KMS-11 (cell line): Measurements from ENCODE around the gene FOXL2.

ENCODE experiments used
- H2AFZ ChIP-seq: fragments of 200-600 bp; sonication (generic); 2 replicates; pipeline ENCODE4 v1.6.1; 2016; ENCODE audit warnings: antibody characterized with exemption, mixed run types, low read depth
- H3K27ac ChIP-seq: fragments of 200-600 bp; sonication (generic); 2 replicates; pipeline ENCODE4 v1.6.1; 2016; ENCODE audit warnings: mild to moderate bottlenecking, mixed run types
- H3K27me3 ChIP-seq: fragments of 200-600 bp; sonication (generic); 2 replicates; pipeline ENCODE4 v1.6.1; 2017; ENCODE audit warnings: mild to moderate bottlenecking, low read depth, mixed run types, moderate library complexity; ENCODE audit not compliant: insufficient read depth
- H3K36me3 ChIP-seq: fragments of 200-600 bp; sonication (generic); 2 replicates; pipeline ENCODE4 v1.6.1; 2017; ENCODE audit warnings: mild to moderate bottlenecking, mixed run types; ENCODE audit not compliant: insufficient read depth
- H3K4me1 ChIP-seq: fragments of 200-600 bp; sonication (generic); 2 replicates; pipeline ENCODE4 v1.6.1; 2016; ENCODE audit warnings: mild to moderate bottlenecking, low read depth, mixed run types; ENCODE audit not compliant: poor library complexity, severe bottlenecking
- H3K4me2 ChIP-seq: fragments of 200-600 bp; sonication (generic); 2 replicates; pipeline ENCODE4 v1.7.0; 2016; ENCODE audit warnings: mild to moderate bottlenecking, mixed run types
- H3K4me3 ChIP-seq: fragments of 200-600 bp; sonication (generic); IDR thresholded peaks from 2 replicates; pipeline ENCODE4 v1.6.1; 2017; ENCODE audit warnings: low read depth, low read length, mixed read lengths; ENCODE audit not compliant: insufficient read depth
- H3K79me2 ChIP-seq: fragments of 200-600 bp; sonication (generic); 2 replicates; pipeline ENCODE4 v1.6.1; 2016; ENCODE audit warnings: low read depth, mixed run types; ENCODE audit not compliant: insufficient read depth
- H3K9ac ChIP-seq: fragments of 200-600 bp; sonication (generic); 2 replicates; pipeline ENCODE4 v1.6.1; 2016; ENCODE audit warnings: mild to moderate bottlenecking, mixed run types
- H4K20me1 ChIP-seq: fragments of 200-600 bp; sonication (generic); 2 replicates; pipeline ENCODE4 v1.6.1; 2016; ENCODE audit warnings: mild to moderate bottlenecking, mixed run types; ENCODE audit not compliant: insufficient read depth
- TF ChIP-seq, protein P1 (sequence below): fragments of 200-600 bp; sonication (generic); conservative IDR thresholded peaks from 2 replicates; pipeline ENCODE4 v1.6.1; 2017; ENCODE audit warnings: low read depth, mild to moderate bottlenecking, antibody characterized with exemption, low read length, moderate library complexity, mixed read lengths

The FOXL2 gene

DNA sequence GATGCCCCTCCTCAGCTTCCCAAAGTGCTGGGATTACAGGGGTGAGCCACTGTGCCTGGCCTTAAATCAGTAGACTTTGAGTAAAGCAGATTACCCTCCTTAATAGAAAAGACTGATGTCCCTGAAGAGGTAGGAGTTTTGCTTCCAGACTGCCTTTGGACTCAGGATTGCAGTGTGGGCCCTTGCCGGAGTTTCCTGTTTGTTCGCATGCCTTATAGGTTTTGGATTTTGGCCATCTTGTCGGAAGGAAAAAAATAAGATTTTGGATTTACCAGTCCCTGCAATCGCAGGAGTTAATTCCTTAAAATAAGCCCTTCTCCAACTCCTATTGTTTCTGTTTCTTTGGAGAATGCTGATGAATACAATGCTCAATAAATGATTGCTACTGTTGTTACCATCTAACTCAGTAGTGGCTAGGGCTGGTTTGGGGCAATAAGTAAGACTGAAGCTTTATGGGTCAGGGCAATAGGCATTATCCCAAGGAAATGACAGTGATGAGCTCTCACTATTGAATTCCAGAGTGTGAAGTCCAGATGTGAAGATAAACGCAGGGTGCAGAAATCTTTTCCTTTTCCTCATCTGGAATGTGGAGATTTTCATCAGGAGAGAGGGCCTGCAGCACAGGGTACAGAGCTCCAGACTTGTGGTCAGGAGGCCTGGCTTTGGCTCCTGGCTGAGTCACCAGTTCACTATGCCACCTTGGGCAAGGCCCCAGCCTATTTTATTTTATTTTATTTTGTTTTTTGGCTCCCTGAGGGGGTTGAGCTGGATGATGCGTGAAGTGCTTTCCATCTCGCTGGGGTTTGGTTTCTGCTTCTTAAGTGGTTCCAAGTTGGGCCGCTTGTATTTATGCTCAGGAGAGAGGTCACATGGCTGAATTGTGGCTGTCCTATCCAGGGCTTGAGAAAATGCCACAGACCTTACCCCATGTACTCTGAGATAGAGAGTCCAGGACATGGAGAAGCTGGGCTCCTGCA lies 25.3 kb downstream of the FOXL2 start:
- Histone ChIP-seq H3K9ac (no peak overlapping the region), H3K4me1 (peaks cover 5% of the 10 kb centered on the region)

GRCh38 chr3:138919325-138919724 lies 27.6 kb downstream of the FOXL2 start:
- H3K9ac ChIP-seq = no peak overlapping the region
- no peak overlapping the region for H3K27ac ChIP-seq
- no peak overlapping the region for H3K4me3 ChIP-seq
- peaks cover 10% of the 10 kb centered on the region for H3K4me1 ChIP-seq
- no peak overlapping the region for H3K4me2 ChIP-seq
- H3K36me3 ChIP-seq = no peaks in the 10 kb centered on the region
- H3K27me3 ChIP-seq = no peaks in the 10 kb centered on the region
- no peaks in the 10 kb centered on the region for H4K20me1 ChIP-seq
- H2AFZ ChIP-seq = no peak overlapping the region
- TF ChIP-seq, protein P1, sequence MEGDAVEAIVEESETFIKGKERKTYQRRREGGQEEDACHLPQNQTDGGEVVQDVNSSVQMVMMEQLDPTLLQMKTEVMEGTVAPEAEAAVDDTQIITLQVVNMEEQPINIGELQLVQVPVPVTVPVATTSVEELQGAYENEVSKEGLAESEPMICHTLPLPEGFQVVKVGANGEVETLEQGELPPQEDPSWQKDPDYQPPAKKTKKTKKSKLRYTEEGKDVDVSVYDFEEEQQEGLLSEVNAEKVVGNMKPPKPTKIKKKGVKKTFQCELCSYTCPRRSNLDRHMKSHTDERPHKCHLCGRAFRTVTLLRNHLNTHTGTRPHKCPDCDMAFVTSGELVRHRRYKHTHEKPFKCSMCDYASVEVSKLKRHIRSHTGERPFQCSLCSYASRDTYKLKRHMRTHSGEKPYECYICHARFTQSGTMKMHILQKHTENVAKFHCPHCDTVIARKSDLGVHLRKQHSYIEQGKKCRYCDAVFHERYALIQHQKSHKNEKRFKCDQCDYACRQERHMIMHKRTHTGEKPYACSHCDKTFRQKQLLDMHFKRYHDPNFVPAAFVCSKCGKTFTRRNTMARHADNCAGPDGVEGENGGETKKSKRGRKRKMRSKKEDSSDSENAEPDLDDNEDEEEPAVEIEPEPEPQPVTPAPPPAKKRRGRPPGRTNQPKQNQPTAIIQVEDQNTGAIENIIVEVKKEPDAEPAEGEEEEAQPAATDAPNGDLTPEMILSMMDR = no peak
- H3K79me2 ChIP-seq = no peaks in the 10 kb centered on the region

More for the DNA sequence above, 25.3 kb downstream of the FOXL2 start:
- Histone ChIP-seq H3K4me3 (no peak overlapping the region), H3K36me3 (no peaks in the 10 kb centered on the region), H3K27me3 (no peaks in the 10 kb centered on the region), H3K4me2 (no peak overlapping the region), H3K27ac (no peak overlapping the region), H3K79me2 (no peaks in the 10 kb centered on the region), H2AFZ (no peak overlapping the region), H4K20me1 (no peaks in the 10 kb centered on the region)
- TF ChIP-seq, protein P1 = no peak

DNA sequence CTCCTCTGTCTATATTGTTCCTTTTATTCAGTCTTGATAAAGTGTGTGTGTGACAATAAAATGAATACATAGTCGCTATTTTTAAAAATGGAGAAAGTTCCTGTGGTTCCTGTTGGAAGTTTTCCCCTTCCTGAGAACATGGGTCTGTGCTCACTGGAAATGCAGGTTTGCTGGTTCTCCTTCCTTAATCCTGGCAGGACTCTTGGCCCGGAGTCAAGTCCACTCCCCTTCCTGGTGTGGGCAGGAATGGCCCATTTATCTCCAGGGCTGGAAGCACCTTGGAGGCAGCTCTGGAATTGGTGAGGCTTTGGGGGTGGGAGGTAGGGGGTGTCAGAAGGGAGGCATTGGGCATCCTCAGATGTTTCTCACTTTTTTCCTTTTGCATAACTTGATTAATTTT lies 30.1 kb downstream of the FOXL2 start:
- H3K4me3 ChIP-seq = no peak overlapping the region
- no peaks in the 10 kb centered on the region for H4K20me1 ChIP-seq
- H3K79me2 ChIP-seq = no peaks in the 10 kb centered on the region
- peaks cover 6% of the 10 kb centered on the region for H3K4me1 ChIP-seq
- TF ChIP-seq, protein P1 = no peak
- no peak overlapping the region for H3K4me2 ChIP-seq
- H3K27me3 ChIP-seq = no peaks in the 10 kb centered on the region
- H2AFZ ChIP-seq = no peak overlapping the region
- no peak overlapping the region for H3K27ac ChIP-seq
- no peaks in the 10 kb centered on the region for H3K36me3 ChIP-seq
- no peak overlapping the region for H3K9ac ChIP-seq

DNA sequence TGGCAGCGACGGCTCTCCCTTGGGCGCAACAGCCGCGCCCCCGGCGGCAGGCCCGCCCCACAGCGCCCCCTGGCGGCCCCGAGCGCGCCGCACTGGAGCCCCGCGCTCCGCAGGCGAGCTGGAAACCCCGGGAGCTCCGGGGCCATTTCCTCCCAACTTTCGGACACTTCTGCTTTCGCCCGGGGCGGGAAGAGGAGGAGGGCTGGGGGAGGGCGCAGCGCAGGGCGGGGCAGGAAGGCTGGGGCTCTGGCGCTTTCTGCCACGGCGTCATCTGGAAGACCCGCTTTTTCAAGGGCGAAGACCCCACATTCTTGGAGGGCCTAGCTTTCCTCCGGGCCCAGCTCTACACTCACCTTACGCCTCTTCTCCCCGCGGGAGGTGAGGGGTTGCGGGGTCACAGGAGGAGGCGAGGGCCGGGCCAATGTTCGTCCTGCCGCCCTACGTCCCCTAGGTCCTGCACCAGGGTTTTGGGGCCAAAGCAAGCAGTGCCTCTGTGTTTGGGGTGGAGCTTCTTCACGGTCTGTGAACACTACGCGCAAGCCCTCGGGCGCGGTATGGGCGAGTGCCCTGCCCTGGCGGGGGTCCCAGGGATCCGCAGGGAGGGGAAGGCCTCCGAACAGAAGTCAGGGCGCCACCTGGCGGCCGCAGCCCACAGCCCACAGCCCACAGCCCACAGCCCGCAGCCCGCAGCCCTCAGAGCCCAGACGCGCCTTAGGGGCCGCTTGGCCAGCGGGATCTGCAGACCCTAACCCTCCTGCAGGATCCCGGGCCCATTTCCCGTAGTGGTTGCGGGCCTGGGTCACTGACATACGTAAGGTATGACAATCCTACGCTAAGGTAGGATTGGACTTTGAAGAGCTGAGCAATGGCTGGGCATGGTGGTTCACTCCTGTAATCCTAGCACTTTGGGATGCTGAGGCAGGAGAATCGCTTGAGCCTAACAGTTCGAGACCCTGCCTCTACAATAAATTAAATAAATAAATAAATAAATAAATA lies 31.1 kb downstream of the FOXL2 start:
- H3K79me2 ChIP-seq = no peaks in the 10 kb centered on the region
- TF ChIP-seq, protein P1 = peak; percentile 86
- H3K4me2 ChIP-seq = peak overlapping the region; percentile 89
- H4K20me1 ChIP-seq = no peaks in the 10 kb centered on the region
- no peaks in the 10 kb centered on the region for H3K36me3 ChIP-seq
- H3K4me1 ChIP-seq = peaks cover 6% of the 10 kb centered on the region
- peak overlapping the region; percentile 81 for H3K9ac ChIP-seq
- H3K27me3 ChIP-seq = no peaks in the 10 kb centered on the region
- H3K27ac ChIP-seq = peak overlapping the region; percentile 60
- peak overlapping the region; percentile 88 for H2AFZ ChIP-seq
- H3K4me3 ChIP-seq = peak overlapping the region; percentile 90
